Subcutaneous adipose tissue (tissue), 4 donors: ENCODE data around the gene TP53AIP1. TPM values are rescaled to one million over a fixed set of nuclear protein-coding genes. Genes with fewer than 3 reads are reported as not detected.

Source experiments
- total RNA-seq, 4 donors: library from RNA; depleted of rRNA; stranded (reverse); fragments of >200 nt; gene quantifications; one replicate each; pipeline ENCODE4 v1.1.0, GENCODE V29; 2016
- TF ChIP-seq, protein P1 (sequence below): fragments of 450-650 bp; IDR thresholded peaks from one replicate; pipeline ENCODE4 v1.5.1; 2016; ENCODE audit warnings: low read depth, mild to moderate bottlenecking, control low read depth, antibody characterized with exemption, moderate library complexity

Gene TP53AIP1
- total RNA-seq, 4 donors from 2014 or later, result not detected

GRCh38 chr11:128956401-128957201 is 13.9 kb upstream of the TP53AIP1 start:
- TF ChIP-seq, protein P1, sequence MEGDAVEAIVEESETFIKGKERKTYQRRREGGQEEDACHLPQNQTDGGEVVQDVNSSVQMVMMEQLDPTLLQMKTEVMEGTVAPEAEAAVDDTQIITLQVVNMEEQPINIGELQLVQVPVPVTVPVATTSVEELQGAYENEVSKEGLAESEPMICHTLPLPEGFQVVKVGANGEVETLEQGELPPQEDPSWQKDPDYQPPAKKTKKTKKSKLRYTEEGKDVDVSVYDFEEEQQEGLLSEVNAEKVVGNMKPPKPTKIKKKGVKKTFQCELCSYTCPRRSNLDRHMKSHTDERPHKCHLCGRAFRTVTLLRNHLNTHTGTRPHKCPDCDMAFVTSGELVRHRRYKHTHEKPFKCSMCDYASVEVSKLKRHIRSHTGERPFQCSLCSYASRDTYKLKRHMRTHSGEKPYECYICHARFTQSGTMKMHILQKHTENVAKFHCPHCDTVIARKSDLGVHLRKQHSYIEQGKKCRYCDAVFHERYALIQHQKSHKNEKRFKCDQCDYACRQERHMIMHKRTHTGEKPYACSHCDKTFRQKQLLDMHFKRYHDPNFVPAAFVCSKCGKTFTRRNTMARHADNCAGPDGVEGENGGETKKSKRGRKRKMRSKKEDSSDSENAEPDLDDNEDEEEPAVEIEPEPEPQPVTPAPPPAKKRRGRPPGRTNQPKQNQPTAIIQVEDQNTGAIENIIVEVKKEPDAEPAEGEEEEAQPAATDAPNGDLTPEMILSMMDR, result no peak

GRCh38 chr11:128955636-128956035 is 13.0 kb upstream of the TP53AIP1 start:
- TF ChIP-seq, protein P1, result no peak

- TF ChIP-seq, protein P1, result no peak
Observed at GRCh38 chr11:128953151-128953550, 10.5 kb upstream of the TP53AIP1 start.

DNA sequence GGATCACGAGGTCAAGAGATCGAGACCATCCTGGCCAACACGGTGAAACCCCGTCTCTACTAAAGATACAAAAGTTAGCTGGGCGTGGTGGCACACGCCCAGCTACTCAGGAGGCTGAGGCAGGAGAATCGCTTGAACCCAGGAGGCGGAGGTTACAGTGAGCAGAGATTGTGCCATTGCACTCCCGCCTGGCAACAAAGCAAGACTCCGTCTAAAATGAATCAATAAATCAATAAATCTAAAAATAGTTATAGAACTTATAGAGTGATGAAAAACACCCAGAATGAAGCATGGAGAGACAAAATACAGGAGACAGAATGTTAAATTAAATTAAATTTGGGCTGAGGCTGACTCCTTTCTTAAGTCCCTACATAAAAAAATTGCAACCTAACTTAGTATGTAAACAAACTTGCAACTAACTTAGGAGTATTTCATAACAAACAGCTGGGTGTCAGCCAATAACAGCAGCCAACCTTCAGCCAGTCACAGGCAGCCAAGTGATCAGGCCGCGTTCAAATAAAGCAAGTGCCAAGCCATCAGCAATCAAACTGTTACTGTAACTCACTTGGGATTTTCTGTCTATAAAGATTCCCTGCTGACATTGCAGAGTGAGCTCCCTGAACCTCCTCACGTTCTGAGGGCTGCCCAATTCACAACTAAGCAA is 7.3 kb upstream of the TP53AIP1 start:
- TF ChIP-seq, protein P1, result no peak

- TF ChIP-seq, protein P1, result no peak
Observed at GRCh38 chr11:128948583-128948982, 5.9 kb upstream of the TP53AIP1 start.

DNA sequence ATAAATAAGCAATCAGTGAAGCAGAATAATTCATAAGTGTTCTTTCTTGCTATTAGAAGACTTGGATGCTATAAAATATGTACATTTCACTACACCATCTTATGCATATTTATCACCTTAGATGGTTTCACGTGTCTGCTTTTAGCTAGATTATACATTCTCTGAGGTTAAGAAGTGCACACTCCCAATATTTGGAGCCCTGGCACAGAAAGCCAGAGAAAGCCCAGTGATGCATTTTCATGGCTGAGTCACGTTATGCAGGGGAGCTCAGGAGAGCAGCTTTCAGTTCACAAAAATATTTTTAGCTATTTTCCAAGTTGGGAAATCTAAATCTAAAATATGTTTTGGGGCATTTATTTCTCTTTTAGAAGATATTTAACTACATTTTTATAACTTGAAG is 5.1 kb upstream of the TP53AIP1 start:
- TF ChIP-seq, protein P1, result no peak

GRCh38 chr11:128946648-128947047 is 4.0 kb upstream of the TP53AIP1 start:
- TF ChIP-seq, protein P1, result no peak
